Natural killer cell (primary cell): Measurements from ENCODE around the gene VASH2. TPM values are rescaled to one million over a fixed set of nuclear protein-coding genes. Genes with fewer than 3 reads are reported as not detected.

ENCODE experiments used
- ATAC-seq, 3 donors: fragments of 150-1000 bp in 2 of 3; fragments of 200-7000 bp in 1 of 3; cut with Tn5 transposase; 1 replicate in 1 of 3; 2 replicates in 2 of 3; pipeline ENCODE4 v1.10.0; 2021; ENCODE audit warnings: mild to moderate bottlenecking in 2 of 3, moderate library complexity in 2 of 3
- DNase-seq, 2 donors: peaks; one replicate each; pipeline versions ENCODE4 v3.0.0 to v3.0.0-alpha.2; 2013 to 2021; ENCODE audit warnings: mixed read lengths in 1 of 2
- H3K27ac ChIP-seq: one replicate; pipeline ENCODE4 v1.5.1; 2013; ENCODE audit warnings: mild to moderate bottlenecking, low read length
- H3K27me3 ChIP-seq: one replicate; pipeline ENCODE4 v1.6.1; 2013; ENCODE audit warnings: low read length; ENCODE audit not compliant: control insufficient read depth, insufficient read depth
- H3K36me3 ChIP-seq: one replicate; pipeline ENCODE4 v1.6.1; 2013; ENCODE audit warnings: low read length; ENCODE audit not compliant: control insufficient read depth, insufficient read depth
- H3K4me1 ChIP-seq: one replicate; pipeline ENCODE4 v1.6.1; 2013; ENCODE audit warnings: low read length; ENCODE audit not compliant: control insufficient read depth, insufficient read depth
- H3K4me3 ChIP-seq: one replicate; pipeline ENCODE4 v1.5.1; 2013; ENCODE audit warnings: low read length
- H3K9me3 ChIP-seq: one replicate; pipeline ENCODE4 v1.6.1; 2013; ENCODE audit warnings: low read length; ENCODE audit not compliant: control insufficient read depth, insufficient read depth
- H3K27ac Mint-ChIP-seq, 2 donors: one replicate each; pipeline ENCODE4 v1.8.0; 2022; ENCODE audit warnings: mild to moderate bottlenecking in 2 of 2, mixed read lengths in 2 of 2, moderate library complexity in 1 of 2
- H3K27me3 Mint-ChIP-seq, 2 donors: one replicate each; pipeline ENCODE4 v1.8.0; 2022; ENCODE audit warnings: low read depth in 2 of 2, mixed read lengths in 2 of 2
- H3K36me3 Mint-ChIP-seq: one replicate; pipeline ENCODE4 v1.8.0; 2022; ENCODE audit warnings: mixed read lengths
- H3K4me1 Mint-ChIP-seq, 2 donors: one replicate each; pipeline ENCODE4 v1.8.0; 2022; ENCODE audit warnings: mixed read lengths in 2 of 2
- H3K4me3 Mint-ChIP-seq: one replicate; pipeline ENCODE4 v1.8.0; 2022; ENCODE audit warnings: mild to moderate bottlenecking, moderate library complexity, mixed read lengths
- H3K9me3 Mint-ChIP-seq, 2 donors: one replicate each; pipeline ENCODE4 v1.8.0; 2022; ENCODE audit warnings: mixed read lengths in 2 of 2
- CTCF ChIP-seq: fragments of 200-600 bp; IDR thresholded peaks from one replicate; pipeline ENCODE4 v1.8.0; 2022; ENCODE audit warnings: antibody characterized with exemption
- WGBS: methylation state at CpG from one replicate; pipeline ENCODE4 v1.1.7; 2013; ENCODE audit warnings: missing lambda C conversion rate; ENCODE audit not compliant: insufficient coverage; 5-methylcytosine and 5-hydroxymethylcytosine counted together
- intact Hi-C: fragments of 100-400 bp; cut with micrococcal nuclease; formaldehyde crosslinking; loops from one replicate; pipeline ENCODE4 v1.14.2; 2022
- total RNA-seq, 4 donors: library from RNA; stranded (reverse); fragments of 120-200 nt in 1 of 4; gene quantifications; one replicate each; pipeline versions ENCODE4 v1.2.3 to v1.2.4, GENCODE V29; 2013 to 2022

VASH2 gene
- total RNA-seq, 3 donors from 2014 or later (not counting 1 experiment from before 2014, with no cell fraction given), result not detected

GRCh38 chr1:212917134-212917485 is 33.2 kb upstream of the VASH2 start:
- no peaks in the 10 kb centered on the region for H3K9me3 ChIP-seq
- no peak overlapping the region for H3K4me3 Mint-ChIP-seq
- H3K4me1 ChIP-seq, result no peaks in the 10 kb centered on the region
- H3K4me3 ChIP-seq, result no peak overlapping the region
- no peaks in the 10 kb centered on the region for H3K9me3 Mint-ChIP-seq
- no peaks in the 10 kb centered on the region for H3K36me3 ChIP-seq
- no peak for TF ChIP-seq CTCF
- H3K36me3 Mint-ChIP-seq, result no peaks in the 10 kb centered on the region
- 88% methylated on average over 7 of the region's 9 CpGs for WGBS
- ATAC-seq, result no peak
- no peak for DNase-seq
- H3K27me3 Mint-ChIP-seq, result peaks cover 13 to 21% of the 10 kb centered on the region in 2 donors
- H3K27me3 ChIP-seq, result no peaks in the 10 kb centered on the region
- no peak overlapping the region for H3K27ac ChIP-seq
- H3K4me1 Mint-ChIP-seq, result peaks cover 5 to 7% of the 10 kb centered on the region in 2 donors
- intact Hi-C loops, result no loop called here
- no peak overlapping the region for H3K27ac Mint-ChIP-seq

- no peak overlapping the region for H3K27ac Mint-ChIP-seq
- H3K27me3 Mint-ChIP-seq, result peaks cover 13 to 21% of the 10 kb centered on the region in 2 donors
- WGBS, result 79% methylated on average over 5 of the region's 5 CpGs
- ATAC-seq (no peak), DNase-seq (no peak)
- Histone ChIP-seq H3K9me3 (no peaks in the 10 kb centered on the region), H3K27ac (no peak overlapping the region), H3K36me3 (no peaks in the 10 kb centered on the region), H3K4me3 (no peak overlapping the region), H3K4me1 (no peaks in the 10 kb centered on the region), H3K27me3 (no peaks in the 10 kb centered on the region)
- no peak overlapping the region for H3K4me3 Mint-ChIP-seq
- no peak for TF ChIP-seq CTCF
- no peaks in the 10 kb centered on the region for H3K36me3 Mint-ChIP-seq
- peaks cover 5 to 7% of the 10 kb centered on the region in 2 donors for H3K4me1 Mint-ChIP-seq
- intact Hi-C loops, result no loop called here
- no peaks in the 10 kb centered on the region for H3K9me3 Mint-ChIP-seq
Measured at GRCh38 chr1:212917858-212918257, 32.5 kb upstream of the VASH2 start.

- no peak for TF ChIP-seq CTCF
- intact Hi-C loops, result no loop called here
- Mint-ChIP-seq H3K4me1 (peaks cover 5 to 7% of the 10 kb centered on the region in 2 donors), H3K4me3 (no peak overlapping the region), H3K36me3 (no peaks in the 10 kb centered on the region), H3K27ac (no peak overlapping the region), H3K27me3 (peaks cover 13 to 21% of the 10 kb centered on the region in 2 donors), H3K9me3 (no peaks in the 10 kb centered on the region)
- WGBS, result 100% methylated on average over 2 of the region's 2 CpGs
- no peaks in the 10 kb centered on the region for H3K9me3 ChIP-seq
- H3K27me3 ChIP-seq, result no peaks in the 10 kb centered on the region
- no peak overlapping the region for H3K27ac ChIP-seq
- DNase-seq, result no peak
- no peak overlapping the region for H3K4me3 ChIP-seq
- H3K36me3 ChIP-seq, result no peaks in the 10 kb centered on the region
- no peaks in the 10 kb centered on the region for H3K4me1 ChIP-seq
- no peak for ATAC-seq
Measured at GRCh38 chr1:212918824-212919223, 31.5 kb upstream of the VASH2 start.

GRCh38 chr1:212920246-212920645 is 30.1 kb upstream of the VASH2 start:
- H3K4me3 Mint-ChIP-seq, result no peak overlapping the region
- Histone ChIP-seq H3K9me3 (no peaks in the 10 kb centered on the region), H3K27ac (no peak overlapping the region), H3K36me3 (no peaks in the 10 kb centered on the region), H3K4me1 (no peaks in the 10 kb centered on the region), H3K27me3 (no peaks in the 10 kb centered on the region), H3K4me3 (no peak overlapping the region)
- intact Hi-C loops, result no loop called here
- H3K27ac Mint-ChIP-seq, result no peak overlapping the region
- 78% methylated on average over 7 of the region's 7 CpGs for WGBS
- no peak for DNase-seq
- H3K4me1 Mint-ChIP-seq, result peaks cover 5 to 7% of the 10 kb centered on the region in 2 donors
- no peaks in the 10 kb centered on the region for H3K36me3 Mint-ChIP-seq
- no peak for TF ChIP-seq CTCF
- no peak for ATAC-seq
- peaks cover 17 to 21% of the 10 kb centered on the region in 2 donors for H3K27me3 Mint-ChIP-seq
- no peaks in the 10 kb centered on the region for H3K9me3 Mint-ChIP-seq
